Transverse colon (tissue), 4 donors: ENCODE measurements around the gene C1QA. TPM values are rescaled to one million over a fixed set of nuclear protein-coding genes. Genes with fewer than 3 reads are reported as not detected.

Source experiments
- DNase-seq: peaks from one replicate; pipeline ENCODE4 v3.0.0-alpha.2; 2019
- H3K27ac ChIP-seq, 4 donors: fragments of 200-600 bp; sonication (generic); 2 replicates each; pipeline ENCODE4 v1.5.1; 2016 to 2018; ENCODE audit warnings: inconsistent platforms in 4 of 4
- H3K27me3 ChIP-seq: fragments of 200-600 bp; sonication (generic); 2 replicates; pipeline ENCODE4 v1.5.1; 2017; ENCODE audit warnings: inconsistent platforms
- H3K36me3 ChIP-seq, 4 donors: fragments of 200-600 bp; sonication (generic); 2 replicates each; pipeline ENCODE4 v1.5.1; 2017 to 2019; ENCODE audit warnings: inconsistent platforms in 4 of 4
- H3K4me1 ChIP-seq, 4 donors: fragments of 200-600 bp; sonication (generic); 2 replicates each; pipeline ENCODE4 v1.5.1; 2017 to 2020; ENCODE audit warnings: inconsistent platforms in 4 of 4
- H3K4me3 ChIP-seq, 4 donors: fragments of 200-600 bp; sonication (generic); 1 replicate in 1 of 4; 2 replicates in 3 of 4; pipeline versions ENCODE4 v1.5.1 to v1.6.1; 2017 to 2019; ENCODE audit warnings: inconsistent platforms in 4 of 4
- H3K9me3 ChIP-seq, 2 donors: fragments of 200-600 bp; sonication (generic); 2 replicates each; pipeline ENCODE4 v1.5.1; 2017 to 2019; ENCODE audit warnings: inconsistent platforms in 2 of 2
- EP300 ChIP-seq: sonication (generic); formaldehyde crosslinking; IDR thresholded peaks from one replicate; pipeline ENCODE4 v1.6.1; 2017; ENCODE audit warnings: antibody characterized with exemption, low read depth
- POLR2A ChIP-seq: fragments of 450-650 bp; IDR thresholded peaks from one replicate; pipeline ENCODE4 v1.6.1; 2016; ENCODE audit warnings: antibody characterized with exemption, mild to moderate bottlenecking, moderate library complexity
- POLR2AphosphoS5 ChIP-seq, 3 donors: sonication (generic); formaldehyde crosslinking; IDR thresholded peaks; one replicate each; pipeline ENCODE4 v1.6.1; 2016; ENCODE audit warnings: antibody characterized with exemption in 3 of 3
- WGBS, 2 donors: methylation state at CpG; one replicate each; pipeline ENCODE4 v1.1.5; 2018; ENCODE audit warnings: low coverage in 1 of 2; 5-methylcytosine and 5-hydroxymethylcytosine counted together
- in situ Hi-C, 4 donors: fragments of 200-750 bp; cut with MboI; loops; one replicate each; pipeline versions ENCODE4 v1.15.0 to v1.15.1; 2017; ENCODE audit warnings: low sequenced_read_pairs in 3 of 4, low pct_ligation_motif_present in 1 of 4, low pct_unique_long_range_greater_than_20kb in 1 of 4
- intact Hi-C: fragments of 100-400 bp; cut with DNase I; formaldehyde crosslinking; loops from one replicate; pipeline ENCODE4 v1.15.1; 2023; ENCODE audit warnings: low total_unique reads
- total RNA-seq, 4 donors: library from RNA; depleted of rRNA; stranded (reverse); fragments of >200 nt; gene quantifications; one replicate each; pipeline ENCODE4 v1.1.0, GENCODE V29; 2016
- TF ChIP-seq, protein P1 (sequence below), 5 experiments: fragments of 200-600 bp in 3 of 5; fragments of 450-650 bp in 2 of 5; sonication (generic) in 3 of 5; IDR thresholded peaks; 1 replicate in 2 of 5; 2 replicates in 3 of 5; pipeline ENCODE4 v1.5.1; 2016 to 2017; ENCODE audit warnings: antibody characterized with exemption in 5 of 5, inconsistent platforms in 3 of 5, mild to moderate bottlenecking in 2 of 5, moderate library complexity in 1 of 5

The C1QA gene
- total RNA-seq, 4 donors from 2014 or later, result 28.5 to 181 (median 63.0) TPM

DNA sequence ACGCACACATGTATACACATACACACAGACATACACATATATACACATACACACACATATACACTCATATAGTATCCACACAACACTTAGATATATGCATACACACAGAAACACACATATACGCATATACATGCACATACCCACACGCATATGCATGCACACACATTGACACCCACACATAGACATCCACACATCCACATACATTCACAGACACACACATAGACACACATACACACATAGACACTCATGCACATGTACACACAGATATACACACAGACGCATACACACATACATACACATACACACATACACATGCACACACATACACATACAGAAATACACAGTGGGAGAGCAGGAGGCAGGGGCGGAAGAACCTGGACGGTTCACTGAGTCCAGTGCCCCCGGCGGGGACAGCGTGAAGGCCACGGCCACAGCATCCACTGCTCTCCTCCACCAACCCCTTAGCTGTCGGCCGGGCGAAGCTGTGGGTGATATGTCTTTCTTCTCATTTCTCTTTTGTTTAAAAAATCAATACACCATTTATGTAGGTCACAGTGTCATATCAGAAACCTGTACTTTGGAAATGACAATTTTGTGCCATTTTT, 13.8 kb downstream of the C1QA start:
- Histone ChIP-seq H3K27me3 (peaks cover 4% of the 10 kb centered on the region), H3K36me3 (no peaks in the 10 kb centered on the region), H3K9me3 (no peaks in the 10 kb centered on the region), H3K4me3 (no peak overlapping the region), H3K27ac (no peak overlapping the region), H3K4me1 (no peaks in the 10 kb centered on the region)
- in situ Hi-C loops, result no loop called here
- TF ChIP-seq EP300 (no peak), POLR2AphosphoS5 (IDR thresholded peaks at IDR 0.05) (no peak), POLR2A (no peak)
- TF ChIP-seq, protein P1, sequence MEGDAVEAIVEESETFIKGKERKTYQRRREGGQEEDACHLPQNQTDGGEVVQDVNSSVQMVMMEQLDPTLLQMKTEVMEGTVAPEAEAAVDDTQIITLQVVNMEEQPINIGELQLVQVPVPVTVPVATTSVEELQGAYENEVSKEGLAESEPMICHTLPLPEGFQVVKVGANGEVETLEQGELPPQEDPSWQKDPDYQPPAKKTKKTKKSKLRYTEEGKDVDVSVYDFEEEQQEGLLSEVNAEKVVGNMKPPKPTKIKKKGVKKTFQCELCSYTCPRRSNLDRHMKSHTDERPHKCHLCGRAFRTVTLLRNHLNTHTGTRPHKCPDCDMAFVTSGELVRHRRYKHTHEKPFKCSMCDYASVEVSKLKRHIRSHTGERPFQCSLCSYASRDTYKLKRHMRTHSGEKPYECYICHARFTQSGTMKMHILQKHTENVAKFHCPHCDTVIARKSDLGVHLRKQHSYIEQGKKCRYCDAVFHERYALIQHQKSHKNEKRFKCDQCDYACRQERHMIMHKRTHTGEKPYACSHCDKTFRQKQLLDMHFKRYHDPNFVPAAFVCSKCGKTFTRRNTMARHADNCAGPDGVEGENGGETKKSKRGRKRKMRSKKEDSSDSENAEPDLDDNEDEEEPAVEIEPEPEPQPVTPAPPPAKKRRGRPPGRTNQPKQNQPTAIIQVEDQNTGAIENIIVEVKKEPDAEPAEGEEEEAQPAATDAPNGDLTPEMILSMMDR (IDR thresholded peaks at IDR 0.05), result no peak
- intact Hi-C loops, result no loop called here
- no peak for DNase-seq
- 80 to 90% methylated on average over 10 to 13 of the region's 13 CpGs for WGBS, 2 donors

DNA sequence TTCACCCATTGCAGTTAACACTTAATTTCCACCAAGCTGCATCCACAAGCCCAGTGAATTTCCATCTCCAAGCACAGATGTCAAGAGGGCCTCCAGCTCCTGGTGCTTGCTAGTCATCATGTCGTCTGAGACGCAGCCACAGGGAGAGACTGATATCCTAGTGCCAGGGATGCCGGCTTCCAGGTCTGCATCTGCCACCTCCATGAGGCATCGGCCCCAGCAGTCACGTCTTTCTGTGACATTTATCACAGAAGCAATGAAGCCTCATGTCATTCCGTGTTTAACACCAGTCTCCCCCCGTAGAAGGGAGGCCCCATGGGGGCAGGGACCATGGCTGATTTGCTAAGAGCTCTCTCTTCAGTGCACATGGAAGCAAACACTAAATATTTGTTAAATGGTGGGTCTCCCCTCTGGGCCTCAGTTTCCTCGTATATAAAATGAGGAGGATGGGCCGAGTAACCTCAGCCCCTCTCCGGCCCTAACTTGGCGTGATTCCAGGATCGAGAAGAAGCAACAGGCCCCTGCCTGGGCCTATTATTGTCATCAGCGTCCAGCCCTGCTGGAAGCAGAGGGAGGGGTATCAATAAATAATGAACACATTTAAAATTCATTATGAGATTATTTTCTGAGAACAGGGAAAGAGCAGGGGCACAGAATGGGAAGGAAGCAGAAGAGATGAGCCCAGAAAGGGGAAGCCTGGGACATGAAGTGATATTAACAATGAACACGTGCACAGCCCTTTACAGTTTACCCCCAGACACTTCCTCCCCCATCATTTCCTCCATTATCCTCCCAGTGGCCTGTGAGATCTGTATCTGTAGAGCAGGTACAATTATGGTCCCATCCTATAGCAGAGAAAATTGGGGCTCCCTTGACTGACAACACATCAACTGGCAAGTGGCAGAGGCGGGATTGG, 15.8 kb downstream of the C1QA start:
- H3K4me3 ChIP-seq, result no peak overlapping the region
- in situ Hi-C loops (no loop called here), intact Hi-C loops (no loop called here)
- no peaks in the 10 kb centered on the region for H3K9me3 ChIP-seq
- TF ChIP-seq, protein P1 (IDR thresholded peaks at IDR 0.05), result no peak
- no peak for TF ChIP-seq EP300
- no peak for TF ChIP-seq POLR2A
- TF ChIP-seq POLR2AphosphoS5 (IDR thresholded peaks at IDR 0.05), result no peak
- no peaks in the 10 kb centered on the region for H3K4me1 ChIP-seq
- WGBS, 2 donors, result 65 to 73% methylated on average over 2 to 15 of the region's 15 CpGs
- peak overlapping the region in 3 of 4 donors; percentile 8 to 38 (median 22) for H3K27ac ChIP-seq
- no peak for DNase-seq
- H3K36me3 ChIP-seq, result no peaks in the 10 kb centered on the region
- peaks cover 24% of the 10 kb centered on the region for H3K27me3 ChIP-seq

DNA sequence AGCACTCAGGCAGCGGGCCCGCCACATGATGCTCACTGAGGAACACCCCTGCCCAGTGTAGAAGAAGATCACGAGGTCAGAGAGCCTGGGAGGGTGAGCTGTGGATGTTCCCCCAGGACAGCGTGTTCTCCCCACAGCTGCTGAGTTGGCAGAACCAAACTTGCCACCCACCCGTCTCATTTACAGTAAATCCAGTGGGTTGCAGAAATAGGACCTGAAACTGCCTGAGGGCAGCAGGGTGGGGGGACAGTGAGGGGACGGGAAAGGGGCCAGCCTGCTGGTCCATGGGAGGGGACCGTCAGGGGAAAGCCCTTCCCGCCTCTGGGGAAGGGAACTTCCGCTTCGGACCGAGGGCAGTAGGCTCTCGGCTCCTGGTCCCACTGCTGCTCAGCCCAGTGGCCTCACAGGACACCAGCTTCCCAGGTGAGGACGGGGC, 16.5 kb downstream of the C1QA start, which contains the start of gene C1QB:
Gene C1QB (plus strand): TSS at position 356 of the 436 bp plus-strand sequence. CDS start 6,227 bp downstream, outside the sequence.
- peak within 1 kb of the TSS; percentile 10 to 41 (median 32) for H3K27ac ChIP-seq
- in situ Hi-C loops, result no loop called here
- intact Hi-C loops, result no loop called here

More for the DNA sequence above, 16.5 kb downstream of the C1QA start, which contains the start of gene C1QB:
- DNase-seq, result peak; percentile 48
- peak in 1 of 3 donors; percentile 57 for TF ChIP-seq POLR2AphosphoS5 (IDR thresholded peaks at IDR 0.05)
- TF ChIP-seq EP300, result no peak
- TF ChIP-seq POLR2A, result peak; percentile 48
- TF ChIP-seq, protein P1 (IDR thresholded peaks at IDR 0.05), result no peak
- 77% methylated on average over 13 of the region's 13 CpGs; no CpG with 5 or more reads in 1 of the 2 donors for WGBS, 2 donors
- Histone ChIP-seq H3K4me3 (peak within 1 kb of the TSS in 2 of 4 donors; percentile 4 to 22), H3K4me1 (no peaks in the 10 kb centered on the region), H3K9me3 (no peaks in the 10 kb centered on the region), H3K36me3 (no peaks in the 10 kb centered on the region), H3K27me3 (peaks cover 28% of the 10 kb centered on the region)
